ENCODE results near the gene GBGT1.
"Not testable (repeated sequence)": the region's sequence is repeated elsewhere in the genome, so short reads cannot be mapped to it uniquely, and the experiment has no call there.

Gene GBGT1

DNA sequence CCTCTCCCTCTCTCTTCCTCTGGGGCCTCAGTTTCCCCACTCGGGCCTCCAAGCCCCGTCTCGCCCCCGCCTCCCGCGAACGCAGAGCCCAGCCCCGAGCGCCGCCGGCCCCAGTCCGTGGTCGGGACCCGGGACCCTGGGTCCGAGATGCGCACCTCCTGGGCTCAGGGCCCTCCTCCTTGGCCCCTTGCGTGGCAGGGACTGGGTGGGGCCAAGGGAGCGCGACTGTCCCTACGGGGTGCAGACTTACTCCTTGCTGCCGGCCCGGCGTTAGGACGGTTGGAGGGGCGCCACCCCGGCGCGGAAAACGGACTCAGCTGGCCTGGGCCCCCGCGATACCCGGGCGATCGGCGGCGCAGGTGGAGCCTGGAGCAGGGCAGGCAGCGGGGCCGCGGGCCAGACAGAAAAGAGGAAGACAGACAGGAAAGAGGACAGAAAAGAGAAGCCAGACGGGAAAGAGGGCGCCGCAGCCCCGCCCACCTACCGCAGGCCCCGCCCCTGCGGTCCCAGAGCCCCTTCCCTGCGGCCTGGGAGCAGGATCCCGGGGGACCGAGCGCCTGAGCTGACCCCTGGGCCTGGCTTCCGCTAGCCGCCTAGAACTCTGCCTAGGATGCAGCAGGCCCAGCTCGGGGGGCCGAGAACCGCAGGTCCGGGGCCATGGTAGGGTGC is at the start of gene GBGT1:
GBGT1 (minus strand) TSS at position 411 of the 669 bp plus-strand sequence. CDS start 1,502 bp downstream, outside the sequence.
- peak; percentile 91 for DNase-seq

DNA sequence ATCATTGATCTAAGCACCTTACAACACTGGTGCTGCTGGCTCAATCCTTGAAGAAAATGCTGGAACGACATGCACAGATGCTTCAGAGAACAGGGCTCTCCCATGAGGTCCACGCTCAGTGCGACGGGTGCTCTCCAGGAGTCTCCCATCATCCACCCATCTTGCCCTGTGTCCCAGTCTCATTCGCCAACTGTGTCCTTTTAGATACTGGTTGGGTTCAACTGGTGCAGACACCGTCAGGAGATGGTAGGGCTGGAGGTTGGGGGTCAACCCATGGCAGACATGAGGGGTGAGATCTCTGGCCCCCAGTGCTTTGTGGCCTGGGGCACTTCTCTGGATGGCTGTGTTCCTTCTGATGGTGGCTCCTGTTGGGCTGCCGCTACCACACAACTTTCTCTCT is 46.9 kb upstream of the GBGT1 start:
- in situ Hi-C loops (cut with MboI; ENCODE audit: low pct_unique_long_range_greater_than_20kb, low sequenced_read_pairs), result no loop called here

More for the DNA sequence above, at the start of gene GBGT1:
- in situ Hi-C loops (cut with MboI; ENCODE audit: low pct_unique_long_range_greater_than_20kb, low sequenced_read_pairs), result no loop called here

DNA sequence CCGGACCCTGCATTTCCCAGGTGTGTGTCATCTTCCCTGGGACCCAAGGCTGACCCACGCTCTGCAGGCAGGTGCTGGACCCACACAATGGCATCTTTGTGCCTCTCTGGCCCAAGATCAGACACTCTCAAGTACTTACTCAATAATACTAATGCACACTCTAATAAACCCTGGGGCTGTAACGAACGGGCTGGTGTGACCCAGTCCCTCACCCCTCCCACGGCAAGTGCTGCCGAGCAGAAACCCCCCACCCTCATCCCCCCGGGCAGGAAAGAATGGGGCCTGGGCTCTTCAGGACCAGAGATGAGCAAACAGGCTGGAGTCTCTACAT is 46.5 kb upstream of the GBGT1 start:
- no peak for DNase-seq
- in situ Hi-C loops (cut with MboI; ENCODE audit: low pct_unique_long_range_greater_than_20kb, low sequenced_read_pairs), result no loop called here

More for the DNA sequence above, 46.9 kb upstream of the GBGT1 start:
- DNase-seq, result no peak

DNA sequence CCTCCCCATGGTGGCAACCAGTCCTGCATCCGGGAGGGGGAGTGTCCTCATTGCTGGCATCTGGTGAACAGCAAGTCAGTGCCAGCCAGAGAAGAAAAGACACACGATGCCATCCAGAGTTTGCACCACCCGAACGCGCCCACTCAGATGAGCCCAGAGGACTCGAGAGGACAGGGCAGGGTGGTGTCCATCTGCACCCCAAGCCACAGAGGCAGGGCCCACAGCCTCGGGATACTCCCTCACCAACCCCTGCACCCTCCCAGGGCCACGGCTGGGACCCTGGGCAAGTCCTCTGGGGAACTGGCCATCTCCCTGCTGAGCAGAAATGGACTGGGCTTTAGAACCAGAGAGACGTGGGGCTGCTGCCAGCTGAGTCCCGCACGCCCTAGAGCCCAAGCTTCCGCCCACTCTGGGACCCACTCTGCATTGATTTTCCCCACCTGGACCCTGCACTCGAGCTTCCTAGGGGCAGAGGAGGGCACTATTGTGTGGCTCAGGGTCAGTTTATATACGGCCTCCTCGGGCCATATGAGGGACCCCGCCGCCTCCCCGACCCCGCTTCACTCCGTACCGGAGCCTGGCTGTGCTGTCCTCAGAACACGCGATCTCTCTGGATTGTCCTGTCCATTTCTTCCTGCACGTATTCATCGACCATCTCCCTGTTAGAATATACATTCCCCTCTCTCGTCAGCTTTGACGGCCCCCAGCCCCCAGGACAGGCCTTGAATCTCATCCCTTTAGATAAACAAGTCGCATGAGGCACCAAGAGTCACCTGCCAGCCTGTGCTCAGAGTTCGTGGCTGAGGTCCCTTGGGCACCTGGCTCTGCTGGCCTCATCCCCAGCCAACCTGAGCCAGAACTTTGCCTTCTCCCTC is 45.9 kb upstream of the GBGT1 start:
- DNase-seq; in situ Hi-C loops (cut with MboI; ENCODE audit: low pct_unique_long_range_greater_than_20kb, low sequenced_read_pairs): not testable (repeated sequence)

GRCh38 chr9:133208880-133209300 is 45.2 kb upstream of the GBGT1 start, which contains the start of gene OBP2B:
Gene OBP2B (minus strand): TSS chr9:133209250. CDS start chr9:133209199, 51 bp downstream.
- DNase-seq; in situ Hi-C loops (cut with MboI; ENCODE audit: low pct_unique_long_range_greater_than_20kb, low sequenced_read_pairs): not testable (repeated sequence)

DNA sequence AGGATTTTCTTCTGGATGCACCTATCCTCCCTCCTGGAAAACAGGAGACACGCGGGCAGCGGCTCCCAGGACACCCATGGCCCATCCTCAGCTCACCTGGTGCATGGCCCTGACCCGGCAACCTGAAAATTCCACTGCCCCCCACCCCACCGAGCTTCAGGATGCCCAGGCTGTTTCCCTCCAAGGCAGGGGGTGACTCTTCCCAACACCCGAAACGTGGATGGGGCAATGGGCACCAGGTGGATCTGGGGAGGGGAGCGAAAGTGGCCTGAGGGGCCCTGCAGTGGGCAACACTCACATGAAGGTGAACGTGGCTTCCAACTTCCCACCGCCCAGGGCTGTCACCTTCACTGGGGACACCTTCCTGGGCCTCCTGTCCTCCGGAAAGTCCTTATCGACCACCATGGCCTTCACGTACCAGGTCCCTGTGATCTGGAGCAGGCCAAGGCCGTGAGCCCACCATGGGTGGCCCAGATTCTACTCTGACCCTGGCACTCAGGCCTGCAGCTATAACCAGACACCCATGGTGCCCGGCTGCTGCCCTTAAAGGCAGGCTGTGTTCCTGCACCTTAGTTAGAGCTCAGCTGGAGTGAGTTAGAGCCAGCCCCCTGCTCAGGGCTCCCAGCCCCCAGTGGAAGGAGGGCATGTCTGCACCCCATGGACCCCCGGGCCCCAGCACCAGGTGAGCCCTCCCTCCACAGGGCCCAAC is 44.6 kb upstream of the GBGT1 start:
- DNase-seq; in situ Hi-C loops (cut with MboI; ENCODE audit: low pct_unique_long_range_greater_than_20kb, low sequenced_read_pairs): not testable (repeated sequence)

DNA sequence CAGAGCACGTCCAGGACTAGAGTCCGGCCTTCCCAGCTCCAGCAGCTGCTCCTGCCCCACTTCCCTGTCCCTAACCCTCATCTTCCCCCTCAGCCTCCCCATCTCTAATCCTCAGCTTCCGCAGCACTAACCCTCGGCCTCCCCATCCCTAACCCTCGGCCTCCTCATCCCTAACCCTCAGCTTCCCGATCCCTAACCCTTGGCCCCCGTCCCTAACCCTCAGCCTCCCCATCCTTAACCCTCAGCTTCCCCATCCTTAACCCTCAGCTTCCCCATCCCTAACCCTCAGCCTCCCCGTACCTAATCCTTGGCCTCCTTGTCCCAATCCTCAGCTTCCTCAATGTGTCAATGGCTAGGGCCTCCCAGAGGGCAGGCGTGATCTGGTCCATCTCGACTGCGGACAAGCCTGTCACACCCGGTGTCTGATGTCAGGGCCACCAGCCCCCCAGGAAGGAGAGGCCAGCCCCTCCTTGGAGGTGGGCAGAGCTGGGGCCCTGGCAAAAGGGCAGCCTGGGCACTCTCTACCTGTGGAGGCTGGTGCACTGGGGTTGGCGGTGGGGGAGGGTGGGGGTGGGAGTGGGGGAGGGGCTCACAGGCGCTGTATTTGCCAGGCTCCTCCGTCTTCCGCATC is 43.9 kb upstream of the GBGT1 start:
- in situ Hi-C loops (cut with MboI; ENCODE audit: low pct_unique_long_range_greater_than_20kb, low sequenced_read_pairs), result no loop called here
- DNase-seq, result no peak

DNA sequence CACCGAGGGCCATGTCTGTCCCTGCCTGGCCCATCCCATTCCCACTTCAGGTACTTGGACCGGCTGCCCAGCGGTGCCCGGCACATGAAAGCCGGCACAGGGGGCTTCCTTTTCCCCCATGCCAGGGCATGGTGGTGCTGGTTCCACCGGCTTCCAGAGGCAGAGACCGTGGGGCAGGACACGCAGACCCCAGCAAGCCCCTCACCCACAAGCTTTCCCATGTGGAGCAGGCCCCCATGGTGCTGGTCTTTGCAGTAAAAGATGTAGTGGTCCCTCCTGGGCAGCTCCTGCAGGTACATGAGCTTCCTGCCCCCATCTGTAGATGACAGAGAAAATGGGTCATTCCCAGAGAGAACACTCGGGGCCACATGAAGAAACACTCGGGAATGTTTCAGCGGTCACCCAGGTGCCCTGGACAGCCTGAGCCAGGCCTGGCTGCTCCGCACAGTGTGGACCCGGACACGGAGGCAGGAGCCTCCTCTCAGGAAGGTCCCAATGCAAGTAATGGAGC is 43.4 kb upstream of the GBGT1 start:
- DNase-seq, result no peak
- in situ Hi-C loops (cut with MboI; ENCODE audit: low pct_unique_long_range_greater_than_20kb, low sequenced_read_pairs), result no loop called here

DNA sequence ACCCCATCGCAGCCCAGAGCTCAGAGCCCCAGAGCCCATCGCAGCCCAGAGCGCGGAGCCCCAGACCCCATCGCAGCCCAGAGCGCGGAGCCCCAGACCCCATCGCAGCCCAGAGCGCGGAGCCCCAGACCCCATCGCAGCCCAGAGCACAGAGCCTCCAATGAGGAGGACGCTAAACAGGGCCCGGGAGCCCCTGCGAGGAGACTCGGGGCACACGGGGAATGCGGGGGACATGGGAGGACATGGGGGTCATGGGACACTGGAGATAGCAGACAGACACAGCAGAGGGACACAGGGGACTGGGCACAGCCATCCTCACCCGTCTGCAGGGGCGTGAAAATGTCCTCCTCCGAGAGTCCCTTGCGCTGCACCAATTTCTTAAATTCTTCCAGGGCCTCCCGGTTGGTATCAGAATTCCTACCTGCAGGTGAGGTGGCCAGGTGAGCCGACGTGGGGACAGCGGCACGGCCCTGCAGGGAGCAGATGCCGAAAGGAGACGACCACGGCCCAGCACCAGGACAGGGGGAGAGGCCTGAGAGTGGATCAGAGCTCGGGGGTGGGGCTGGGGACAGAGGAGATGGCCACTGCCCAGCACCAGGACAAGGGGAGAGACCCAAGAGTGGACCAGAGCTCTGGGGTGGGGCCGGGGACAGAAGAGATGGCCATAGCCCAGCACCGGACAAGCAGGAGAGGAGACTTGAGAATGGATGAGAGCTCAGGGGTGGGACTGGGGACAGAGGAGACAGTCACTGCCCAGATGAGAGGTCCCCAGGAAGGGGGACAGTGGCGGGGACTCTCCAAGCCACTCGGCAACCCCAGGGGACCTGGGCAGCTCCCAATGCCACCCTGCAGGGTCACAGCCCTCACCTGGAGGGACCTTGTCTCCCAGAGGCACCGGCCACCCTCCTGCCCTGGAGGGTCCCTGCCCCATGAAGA is 42.5 kb upstream of the GBGT1 start:
- no peak for DNase-seq
- in situ Hi-C loops (cut with MboI; ENCODE audit: low pct_unique_long_range_greater_than_20kb, low sequenced_read_pairs), result no loop called here

DNA sequence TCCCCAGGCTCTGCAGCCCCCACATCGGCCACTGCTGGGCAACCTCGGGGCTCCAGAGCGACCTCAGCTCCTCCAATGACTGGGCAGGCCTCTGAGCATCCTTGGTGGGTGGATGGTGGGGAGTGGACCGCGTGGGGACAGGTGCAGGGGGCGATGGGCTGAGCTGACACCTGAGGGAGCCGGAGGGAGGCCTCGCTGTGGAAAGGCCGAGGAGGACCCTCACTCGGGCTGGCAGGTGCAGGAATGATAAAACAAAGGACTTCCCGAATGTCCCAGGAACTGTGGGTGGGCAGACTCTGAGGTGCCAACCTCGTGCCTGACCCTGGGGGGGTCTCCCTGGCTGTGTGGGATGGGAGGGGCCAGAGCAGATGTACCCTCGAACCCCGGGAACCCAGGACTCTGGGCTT is 41.8 kb upstream of the GBGT1 start:
- in situ Hi-C loops (cut with MboI; ENCODE audit: low pct_unique_long_range_greater_than_20kb, low sequenced_read_pairs); DNase-seq: not testable (repeated sequence)

- in situ Hi-C loops (cut with MboI; ENCODE audit: low pct_unique_long_range_greater_than_20kb, low sequenced_read_pairs), result no loop called here
- no peak for DNase-seq
Observed at GRCh38 chr9:133204993-133205336, 41.3 kb upstream of the GBGT1 start.

- no peak for DNase-seq
- in situ Hi-C loops (cut with MboI; ENCODE audit: low pct_unique_long_range_greater_than_20kb, low sequenced_read_pairs), result no loop called here
Observed at GRCh38 chr9:133204335-133204992, 40.8 kb upstream of the GBGT1 start.

GRCh38 chr9:133203506-133204075 is 39.9 kb upstream of the GBGT1 start:
- no peak for DNase-seq
- in situ Hi-C loops (cut with MboI; ENCODE audit: low pct_unique_long_range_greater_than_20kb, low sequenced_read_pairs), result no loop called here

GRCh38 chr9:133202688-133203453 is 39.2 kb upstream of the GBGT1 start:
- in situ Hi-C loops (cut with MboI; ENCODE audit: low pct_unique_long_range_greater_than_20kb, low sequenced_read_pairs), result no loop called here
- no peak for DNase-seq

DNA sequence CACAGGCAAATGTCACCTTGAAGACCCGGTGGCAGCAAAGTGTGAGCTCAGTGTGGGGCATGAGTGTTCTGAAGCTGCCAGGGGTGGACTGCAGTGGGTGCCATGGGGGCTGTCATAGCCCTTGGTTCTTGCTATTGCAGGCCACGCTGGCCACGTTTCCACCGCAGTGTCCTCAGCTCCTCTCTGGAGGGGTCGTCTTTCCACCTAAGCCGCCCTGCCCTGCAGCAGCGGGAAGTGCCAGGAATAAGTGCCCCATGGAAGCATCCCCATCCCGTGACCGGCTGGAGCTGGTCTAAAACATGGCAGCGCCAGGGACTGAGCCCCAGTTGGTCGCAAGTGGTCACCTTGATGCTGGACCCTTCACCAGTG is 38.4 kb upstream of the GBGT1 start:
- in situ Hi-C loops (cut with MboI; ENCODE audit: low pct_unique_long_range_greater_than_20kb, low sequenced_read_pairs), result no loop called here
- no peak for DNase-seq

DNA sequence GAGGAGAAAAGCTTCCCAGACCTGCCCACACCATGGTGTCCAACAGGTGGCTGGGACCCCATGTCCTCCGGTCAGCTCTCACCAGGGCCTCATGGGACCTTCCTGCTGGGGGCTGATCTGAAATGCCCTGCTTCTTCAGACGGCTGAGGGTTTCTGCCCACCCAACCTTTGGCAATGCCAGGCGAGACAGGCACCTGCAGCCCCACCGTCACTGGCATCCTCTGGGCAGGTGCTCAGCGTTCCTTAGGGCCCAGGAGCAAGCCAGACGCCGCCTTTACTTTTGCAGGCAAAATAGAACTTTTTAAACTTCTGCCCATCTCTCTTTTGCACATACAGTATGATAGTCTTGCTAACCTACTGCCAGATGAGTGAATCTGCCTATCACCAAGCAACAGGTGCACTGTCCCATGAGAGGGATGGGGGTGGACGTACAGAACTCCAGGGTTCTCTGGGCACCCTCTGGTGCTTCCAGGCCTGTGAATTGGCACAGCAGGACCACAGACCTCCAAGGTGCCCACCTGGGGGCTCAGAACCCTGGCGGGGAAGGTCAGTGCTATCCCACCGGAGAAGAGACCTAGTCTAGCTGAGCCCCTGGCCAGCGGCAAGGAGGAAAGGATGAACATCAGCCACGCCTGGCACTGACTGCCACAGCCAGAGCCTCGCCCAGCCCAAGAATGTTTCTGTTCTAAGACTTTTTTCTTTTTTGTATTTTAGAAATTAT is 37.9 kb upstream of the GBGT1 start:
- in situ Hi-C loops (cut with MboI; ENCODE audit: low pct_unique_long_range_greater_than_20kb, low sequenced_read_pairs), result no loop called here
- no peak for DNase-seq

Data from KBM-7 (cell line).